Thoracic aorta (tissue), 2 donors: ENCODE measurements around the gene ALKBH3. TPM values are rescaled to one million over a fixed set of nuclear protein-coding genes. Genes with fewer than 3 reads are reported as not detected.

Experiments
- ATAC-seq: fragments of 150-250 bp; one replicate; pipeline ENCODE4 v1.8.0; 2017; ENCODE audit warnings: low read depth; ENCODE audit not compliant: insufficient number of reproducible peaks, low FRiP score
- DNase-seq: peaks from one replicate; pipeline ENCODE4 v3.0.0-alpha.2; 2020; ENCODE audit warnings: low spot score
- H3K27ac ChIP-seq, 2 donors: fragments of 200-600 bp; sonication (generic); 1 replicate in 1 of 2; 2 replicates in 1 of 2; pipeline ENCODE4 v1.5.1; 2016; ENCODE audit warnings: mild to moderate bottlenecking in 2 of 2, moderate library complexity in 2 of 2
- H3K27me3 ChIP-seq: fragments of 200-600 bp; sonication (generic); replicated peaks from 2 replicates; pipeline ENCODE4 v1.6.0; 2016; ENCODE audit warnings: mild to moderate bottlenecking; ENCODE audit not compliant: insufficient read depth
- H3K36me3 ChIP-seq: fragments of 200-600 bp; sonication (generic); one replicate; pipeline ENCODE4 v1.5.1; 2016
- H3K4me1 ChIP-seq, 2 donors: fragments of 200-600 bp; sonication (generic); 1 replicate in 1 of 2; 2 replicates in 1 of 2; pipeline versions ENCODE4 v1.5.1 to v1.6.0; 2016; ENCODE audit warnings: low read depth in 2 of 2, mild to moderate bottlenecking in 1 of 2; ENCODE audit not compliant: control insufficient read depth in 1 of 2
- H3K4me3 ChIP-seq: fragments of 200-600 bp; sonication (generic); 2 replicates; pipeline ENCODE4 v1.5.1; 2016; ENCODE audit warnings: mild to moderate bottlenecking
- H3K9me3 ChIP-seq: fragments of 200-600 bp; sonication (generic); 2 replicates; pipeline ENCODE4 v1.5.1; 2016
- CTCF ChIP-seq: fragments of 200-600 bp; sonication (generic); IDR thresholded peaks from one replicate; pipeline ENCODE4 v1.5.1; 2019; ENCODE audit warnings: antibody characterized with exemption
- total RNA-seq, 2 donors: library from RNA; depleted of rRNA; stranded (reverse); fragments of >200 nt; gene quantifications; one replicate each; pipeline versions ENCODE4 v1.1.0 to v1.2.3, GENCODE V29; 2016

Gene ALKBH3
- total RNA-seq, 2 donors from 2014 or later, result 28.1 to 65.5 TPM

- no peak for DNase-seq
- Histone ChIP-seq H3K9me3 (no peaks in the 10 kb centered on the region), H3K4me3 (no peak overlapping the region), H3K27me3 (no peaks in the 10 kb centered on the region), H3K36me3 (no peaks in the 10 kb centered on the region), H3K27ac (peak overlapping the region; percentile 24 to 94), H3K4me1 (peaks cover 41 to 58% of the 10 kb centered on the region in 2 donors)
- no peak for ATAC-seq
- TF ChIP-seq CTCF, result no peak
These were observed 46.4 kb downstream of the ALKBH3 start for GRCh38 chr11:43927070-43927469.

DNA sequence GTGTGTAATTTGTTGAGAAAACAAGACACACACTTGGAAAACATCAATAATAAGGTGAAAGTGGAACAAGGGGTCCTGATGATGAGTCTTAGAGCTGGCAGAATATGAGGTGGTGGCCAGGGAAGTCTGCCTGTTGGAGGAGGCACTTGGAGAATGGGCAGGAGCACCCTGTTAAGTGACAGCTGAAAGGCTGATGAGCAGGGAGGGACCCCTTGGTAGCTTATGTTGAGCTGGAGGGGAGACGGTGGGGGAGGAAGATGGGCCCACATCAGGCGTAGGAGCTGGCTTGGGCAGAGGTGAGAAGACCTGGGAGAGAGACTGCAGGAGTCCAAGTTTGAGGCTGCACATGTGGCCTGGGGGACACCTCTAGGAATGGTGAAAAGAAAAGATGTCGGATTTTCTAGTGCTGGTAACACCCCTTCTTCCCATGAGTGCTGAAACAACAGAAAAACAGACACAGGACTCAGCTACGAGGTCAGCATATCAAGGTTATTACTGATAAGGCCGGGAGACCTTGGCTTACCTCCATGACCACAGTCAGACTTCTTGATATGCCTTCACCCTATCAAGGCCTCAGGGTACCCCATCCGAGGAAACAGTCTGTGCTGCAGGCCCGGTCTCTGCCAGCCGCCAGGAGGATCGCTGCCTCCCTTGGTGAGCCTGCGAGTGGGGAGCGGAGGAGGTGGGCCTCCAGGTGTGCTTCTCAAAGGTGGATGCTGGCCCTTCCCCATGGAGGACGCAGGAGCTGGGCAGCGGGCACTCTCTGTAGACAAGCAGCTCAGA lies 47.5 kb downstream of the ALKBH3 start:
- no peak overlapping the region for H3K27ac ChIP-seq
- no peak overlapping the region for H3K4me3 ChIP-seq
- no peak for ATAC-seq
- no peak for DNase-seq
- H3K27me3 ChIP-seq, result no peaks in the 10 kb centered on the region
- peaks cover 32 to 47% of the 10 kb centered on the region in 2 donors for H3K4me1 ChIP-seq
- H3K9me3 ChIP-seq, result no peaks in the 10 kb centered on the region
- TF ChIP-seq CTCF, result no peak
- no peaks in the 10 kb centered on the region for H3K36me3 ChIP-seq

DNA sequence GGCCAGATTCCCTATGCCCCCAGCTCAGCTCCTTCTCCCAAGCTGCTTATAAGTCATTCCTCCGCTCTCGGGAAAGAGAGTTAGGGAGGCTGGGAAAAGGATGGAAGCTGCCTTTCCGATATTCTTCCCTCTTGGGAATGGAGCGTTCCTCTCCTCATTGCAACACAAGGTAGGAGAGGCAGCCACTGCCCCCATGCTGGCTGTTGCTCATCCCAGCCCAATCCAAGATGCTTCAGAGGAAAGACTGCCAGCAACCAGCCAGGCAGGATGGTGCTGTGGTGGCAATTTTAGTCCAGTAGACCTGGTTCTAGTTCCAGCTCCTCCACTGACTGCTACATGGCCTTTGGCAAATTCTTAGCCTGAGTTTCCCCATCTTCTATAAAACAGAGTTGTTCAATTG lies 48.1 kb downstream of the ALKBH3 start:
- Histone ChIP-seq H3K27ac (no peak overlapping the region), H3K4me3 (no peak overlapping the region), H3K36me3 (no peaks in the 10 kb centered on the region), H3K4me1 (peaks cover 29 to 47% of the 10 kb centered on the region in 2 donors), H3K9me3 (no peaks in the 10 kb centered on the region), H3K27me3 (no peaks in the 10 kb centered on the region)
- ATAC-seq (no peak), DNase-seq (no peak)
- TF ChIP-seq CTCF, result no peak

- Histone ChIP-seq H3K36me3 (no peaks in the 10 kb centered on the region), H3K27ac (no peak overlapping the region), H3K9me3 (no peaks in the 10 kb centered on the region), H3K4me3 (no peak overlapping the region), H3K4me1 (peaks cover 8 to 28% of the 10 kb centered on the region in 2 donors), H3K27me3 (no peaks in the 10 kb centered on the region)
- ATAC-seq (no peak), DNase-seq (no peak)
- TF ChIP-seq CTCF, result no peak
These were observed 50.5 kb downstream of the ALKBH3 start for GRCh38 chr11:43930868-43931716.

GRCh38 chr11:43931717-43932039 lies 51.0 kb downstream of the ALKBH3 start:
- Histone ChIP-seq H3K4me3 (no peak overlapping the region), H3K27me3 (no peaks in the 10 kb centered on the region), H3K4me1 (peaks cover 3 to 22% of the 10 kb centered on the region in 2 donors), H3K9me3 (no peaks in the 10 kb centered on the region), H3K27ac (no peak overlapping the region), H3K36me3 (no peaks in the 10 kb centered on the region)
- ATAC-seq, result no peak
- TF ChIP-seq CTCF, result no peak
- no peak for DNase-seq
